Muscle layer of colon (tissue), 2 donors: ENCODE results near the gene F10.

ENCODE experiments used
- H3K27ac ChIP-seq: one replicate; pipeline ENCODE4 v1.7.0; 2013; ENCODE audit warnings: low read depth, mild to moderate bottlenecking, low read length, moderate library complexity
- H3K27me3 ChIP-seq, 2 donors: one replicate each; pipeline ENCODE4 v1.7.0; 2013; ENCODE audit warnings: low read length in 2 of 2, mild to moderate bottlenecking in 2 of 2; ENCODE audit not compliant: insufficient read depth in 2 of 2, control insufficient read depth in 1 of 2
- H3K36me3 ChIP-seq: one replicate; pipeline ENCODE4 v1.7.0; 2013; ENCODE audit warnings: mild to moderate bottlenecking, low read length; ENCODE audit not compliant: insufficient read depth
- H3K4me1 ChIP-seq: one replicate; pipeline ENCODE4 v1.7.0; 2013; ENCODE audit warnings: mild to moderate bottlenecking, low read length; ENCODE audit not compliant: insufficient read depth
- H3K4me3 ChIP-seq, 2 donors: one replicate each; pipeline ENCODE4 v1.7.0; 2013; ENCODE audit warnings: low read length in 2 of 2, low read depth in 1 of 2, mild to moderate bottlenecking in 1 of 2, moderate library complexity in 1 of 2
- H3K9ac ChIP-seq: one replicate; pipeline ENCODE4 v1.7.0; 2013; ENCODE audit warnings: low read length
- H3K9me3 ChIP-seq: one replicate; pipeline ENCODE4 v1.7.0; 2013; ENCODE audit warnings: mild to moderate bottlenecking, low read length
- donor health status: abdominal sarcoma.
- donor health status: Adenocarcinoma of cecum.

The F10 gene

GRCh38 chr13:113162783-113163685 lies 40.4 kb downstream of the F10 start:
- peaks cover 18 to 20% of the 10 kb centered on the region in 2 donors for H3K27me3 ChIP-seq
- no peak overlapping the region for H3K4me3 ChIP-seq
- H3K27ac ChIP-seq, result no peak overlapping the region
- H3K9ac ChIP-seq, result no peak overlapping the region
- H3K36me3 ChIP-seq, result no peaks in the 10 kb centered on the region
- no peaks in the 10 kb centered on the region for H3K4me1 ChIP-seq
- H3K9me3 ChIP-seq, result no peaks in the 10 kb centered on the region

- Histone ChIP-seq H3K36me3 (no peaks in the 10 kb centered on the region), H3K4me1 (no peaks in the 10 kb centered on the region), H3K27ac (no peak overlapping the region), H3K9me3 (no peaks in the 10 kb centered on the region), H3K27me3 (peaks cover 12 to 20% of the 10 kb centered on the region in 2 donors), H3K9ac (no peak overlapping the region), H3K4me3 (no peak overlapping the region)
These were observed 41.9 kb downstream of the F10 start for GRCh38 chr13:113164492-113164891.

- H3K9ac ChIP-seq, result no peak overlapping the region
- no peaks in the 10 kb centered on the region for H3K9me3 ChIP-seq
- H3K27ac ChIP-seq, result no peak overlapping the region
- no peak overlapping the region for H3K4me3 ChIP-seq
- H3K36me3 ChIP-seq, result peaks cover 2% of the 10 kb centered on the region
- no peaks in the 10 kb centered on the region for H3K4me1 ChIP-seq
- peaks cover 7 to 13% of the 10 kb centered on the region in 2 donors for H3K27me3 ChIP-seq
These were observed 43.7 kb downstream of the F10 start for GRCh38 chr13:113166266-113166665.

GRCh38 chr13:113166681-113167080 lies 44.1 kb downstream of the F10 start:
- H3K4me3 ChIP-seq, result no peak overlapping the region
- peaks cover 6% of the 10 kb centered on the region for H3K36me3 ChIP-seq
- H3K27ac ChIP-seq, result no peak overlapping the region
- H3K9me3 ChIP-seq, result no peaks in the 10 kb centered on the region
- H3K9ac ChIP-seq, result no peak overlapping the region
- no peaks in the 10 kb centered on the region for H3K4me1 ChIP-seq
- peaks cover 5 to 9% of the 10 kb centered on the region in 2 donors for H3K27me3 ChIP-seq

GRCh38 chr13:113167155-113167554 lies 44.6 kb downstream of the F10 start:
- Histone ChIP-seq H3K9ac (no peak overlapping the region), H3K4me1 (no peaks in the 10 kb centered on the region), H3K9me3 (no peaks in the 10 kb centered on the region), H3K27me3 (peaks cover 5 to 9% of the 10 kb centered on the region in 2 donors), H3K4me3 (no peak overlapping the region), H3K36me3 (peaks cover 11% of the 10 kb centered on the region), H3K27ac (no peak overlapping the region)

- Histone ChIP-seq H3K27ac (no peak overlapping the region), H3K4me3 (no peak overlapping the region), H3K9me3 (no peaks in the 10 kb centered on the region)
These were observed 45.0 kb downstream of the F10 start for GRCh38 chr13:113167575-113167974.

GRCh38 chr13:113168211-113168610 lies 45.6 kb downstream of the F10 start:
- Histone ChIP-seq H3K9me3 (no peaks in the 10 kb centered on the region), H3K27ac (no peak overlapping the region), H3K36me3 (peaks cover 16% of the 10 kb centered on the region), H3K4me3 (no peak overlapping the region), H3K27me3 (peaks cover 2 to 4% of the 10 kb centered on the region in 2 donors), H3K9ac (no peak overlapping the region), H3K4me1 (no peaks in the 10 kb centered on the region)

More at GRCh38 chr13:113167575-113167974, 45.0 kb downstream of the F10 start:
- Histone ChIP-seq H3K36me3 (peaks cover 15% of the 10 kb centered on the region), H3K27me3 (peaks cover 5 to 9% of the 10 kb centered on the region in 2 donors), H3K4me1 (no peaks in the 10 kb centered on the region), H3K9ac (no peak overlapping the region)

GRCh38 chr13:113169277-113170272 lies 47.0 kb downstream of the F10 start:
- Histone ChIP-seq H3K4me3 (no peak overlapping the region), H3K9ac (no peak overlapping the region), H3K9me3 (no peaks in the 10 kb centered on the region), H3K36me3 (peaks cover 16% of the 10 kb centered on the region), H3K27me3 (no peaks in the 10 kb centered on the region), H3K27ac (no peak overlapping the region), H3K4me1 (no peaks in the 10 kb centered on the region)

GRCh38 chr13:113170511-113170910 lies 47.9 kb downstream of the F10 start:
- no peaks in the 10 kb centered on the region for H3K9me3 ChIP-seq
- no peak overlapping the region for H3K4me3 ChIP-seq
- H3K9ac ChIP-seq, result no peak overlapping the region
- H3K27ac ChIP-seq, result no peak overlapping the region
- peaks cover 21% of the 10 kb centered on the region for H3K36me3 ChIP-seq
- no peaks in the 10 kb centered on the region for H3K4me1 ChIP-seq
- no peaks in the 10 kb centered on the region for H3K27me3 ChIP-seq

GRCh38 chr13:113171250-113172125 lies 48.9 kb downstream of the F10 start:
- H3K27me3 ChIP-seq, result no peaks in the 10 kb centered on the region
- no peaks in the 10 kb centered on the region for H3K4me1 ChIP-seq
- no peak overlapping the region for H3K27ac ChIP-seq
- H3K9ac ChIP-seq, result no peak overlapping the region
- peaks cover 30% of the 10 kb centered on the region for H3K36me3 ChIP-seq
- H3K9me3 ChIP-seq, result no peaks in the 10 kb centered on the region
- no peak overlapping the region for H3K4me3 ChIP-seq
